ENCODE results near the gene TNRC18.

DNA sequence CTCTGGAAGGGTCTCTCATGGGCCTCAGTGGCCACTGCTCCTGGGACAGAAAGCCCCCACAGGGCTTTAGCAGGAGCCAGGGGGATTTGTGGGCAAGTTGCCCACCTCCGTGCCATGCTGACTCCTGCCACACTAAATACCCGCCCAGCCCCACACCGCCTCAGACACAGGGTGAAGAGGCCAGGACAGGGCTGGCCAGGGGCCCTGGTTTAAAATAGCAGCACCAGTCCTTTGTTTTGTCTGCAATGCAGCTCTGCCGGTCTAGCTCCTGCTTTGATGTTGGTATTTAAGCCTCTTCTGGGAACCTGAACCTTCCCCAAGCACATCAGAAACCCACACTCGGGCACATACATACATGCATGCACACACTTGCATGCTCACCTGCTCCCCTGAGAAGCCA lies 14.4 kb upstream of the TNRC18 start:
- TF ChIP-seq YY1 (IDR thresholded peaks at IDR 0.05; ENCODE audit: low read depth): no peak
- TF ChIP-seq, protein P1, sequence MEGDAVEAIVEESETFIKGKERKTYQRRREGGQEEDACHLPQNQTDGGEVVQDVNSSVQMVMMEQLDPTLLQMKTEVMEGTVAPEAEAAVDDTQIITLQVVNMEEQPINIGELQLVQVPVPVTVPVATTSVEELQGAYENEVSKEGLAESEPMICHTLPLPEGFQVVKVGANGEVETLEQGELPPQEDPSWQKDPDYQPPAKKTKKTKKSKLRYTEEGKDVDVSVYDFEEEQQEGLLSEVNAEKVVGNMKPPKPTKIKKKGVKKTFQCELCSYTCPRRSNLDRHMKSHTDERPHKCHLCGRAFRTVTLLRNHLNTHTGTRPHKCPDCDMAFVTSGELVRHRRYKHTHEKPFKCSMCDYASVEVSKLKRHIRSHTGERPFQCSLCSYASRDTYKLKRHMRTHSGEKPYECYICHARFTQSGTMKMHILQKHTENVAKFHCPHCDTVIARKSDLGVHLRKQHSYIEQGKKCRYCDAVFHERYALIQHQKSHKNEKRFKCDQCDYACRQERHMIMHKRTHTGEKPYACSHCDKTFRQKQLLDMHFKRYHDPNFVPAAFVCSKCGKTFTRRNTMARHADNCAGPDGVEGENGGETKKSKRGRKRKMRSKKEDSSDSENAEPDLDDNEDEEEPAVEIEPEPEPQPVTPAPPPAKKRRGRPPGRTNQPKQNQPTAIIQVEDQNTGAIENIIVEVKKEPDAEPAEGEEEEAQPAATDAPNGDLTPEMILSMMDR (IDR thresholded peaks at IDR 0.05): no peak
- TF ChIP-seq, protein P2, sequence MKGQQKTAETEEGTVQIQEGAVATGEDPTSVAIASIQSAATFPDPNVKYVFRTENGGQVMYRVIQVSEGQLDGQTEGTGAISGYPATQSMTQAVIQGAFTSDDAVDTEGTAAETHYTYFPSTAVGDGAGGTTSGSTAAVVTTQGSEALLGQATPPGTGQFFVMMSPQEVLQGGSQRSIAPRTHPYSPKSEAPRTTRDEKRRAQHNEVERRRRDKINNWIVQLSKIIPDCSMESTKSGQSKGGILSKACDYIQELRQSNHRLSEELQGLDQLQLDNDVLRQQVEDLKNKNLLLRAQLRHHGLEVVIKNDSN (IDR thresholded peaks at IDR 0.05; ENCODE audit: borderline replicate concordance, low read depth): no peak
- no peak for TF ChIP-seq RAD21 (IDR thresholded peaks at IDR 0.05; ENCODE audit: low read length)
- no peak for TF ChIP-seq NFIC (IDR thresholded peaks at IDR 0.05; ENCODE audit: borderline replicate concordance)
- no peak for TF ChIP-seq POLR2AphosphoS5 (IDR thresholded peaks at IDR 0.05; ENCODE audit: low read depth, low read length)
- no peak for TF ChIP-seq EP300 (IDR thresholded peaks at IDR 0.05; ENCODE audit: borderline replicate concordance in 1 of 2, low read depth in 1 of 2, low read length in 1 of 2)
- TF ChIP-seq, protein P3, sequence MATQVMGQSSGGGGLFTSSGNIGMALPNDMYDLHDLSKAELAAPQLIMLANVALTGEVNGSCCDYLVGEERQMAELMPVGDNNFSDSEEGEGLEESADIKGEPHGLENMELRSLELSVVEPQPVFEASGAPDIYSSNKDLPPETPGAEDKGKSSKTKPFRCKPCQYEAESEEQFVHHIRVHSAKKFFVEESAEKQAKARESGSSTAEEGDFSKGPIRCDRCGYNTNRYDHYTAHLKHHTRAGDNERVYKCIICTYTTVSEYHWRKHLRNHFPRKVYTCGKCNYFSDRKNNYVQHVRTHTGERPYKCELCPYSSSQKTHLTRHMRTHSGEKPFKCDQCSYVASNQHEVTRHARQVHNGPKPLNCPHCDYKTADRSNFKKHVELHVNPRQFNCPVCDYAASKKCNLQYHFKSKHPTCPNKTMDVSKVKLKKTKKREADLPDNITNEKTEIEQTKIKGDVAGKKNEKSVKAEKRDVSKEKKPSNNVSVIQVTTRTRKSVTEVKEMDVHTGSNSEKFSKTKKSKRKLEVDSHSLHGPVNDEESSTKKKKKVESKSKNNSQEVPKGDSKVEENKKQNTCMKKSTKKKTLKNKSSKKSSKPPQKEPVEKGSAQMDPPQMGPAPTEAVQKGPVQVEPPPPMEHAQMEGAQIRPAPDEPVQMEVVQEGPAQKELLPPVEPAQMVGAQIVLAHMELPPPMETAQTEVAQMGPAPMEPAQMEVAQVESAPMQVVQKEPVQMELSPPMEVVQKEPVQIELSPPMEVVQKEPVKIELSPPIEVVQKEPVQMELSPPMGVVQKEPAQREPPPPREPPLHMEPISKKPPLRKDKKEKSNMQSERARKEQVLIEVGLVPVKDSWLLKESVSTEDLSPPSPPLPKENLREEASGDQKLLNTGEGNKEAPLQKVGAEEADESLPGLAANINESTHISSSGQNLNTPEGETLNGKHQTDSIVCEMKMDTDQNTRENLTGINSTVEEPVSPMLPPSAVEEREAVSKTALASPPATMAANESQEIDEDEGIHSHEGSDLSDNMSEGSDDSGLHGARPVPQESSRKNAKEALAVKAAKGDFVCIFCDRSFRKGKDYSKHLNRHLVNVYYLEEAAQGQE (IDR thresholded peaks at IDR 0.05; ENCODE audit: low read depth, low read length): no peak

All from SK-N-SH (cell line).